Erythroblast (primary cell): ENCODE results near the gene CARD19.

Experiments used
- GATA1 ChIP-seq: IDR thresholded peaks from 2 replicates; pipeline ENCODE4 v1.6.1; 2011; ENCODE audit warnings: low read depth, mild to moderate bottlenecking, control low read depth, low read length, moderate library complexity
- POLR2A ChIP-seq: IDR thresholded peaks from 2 replicates; pipeline ENCODE4 v1.6.1; 2011; ENCODE audit warnings: mild to moderate bottlenecking, low read length

DNA sequence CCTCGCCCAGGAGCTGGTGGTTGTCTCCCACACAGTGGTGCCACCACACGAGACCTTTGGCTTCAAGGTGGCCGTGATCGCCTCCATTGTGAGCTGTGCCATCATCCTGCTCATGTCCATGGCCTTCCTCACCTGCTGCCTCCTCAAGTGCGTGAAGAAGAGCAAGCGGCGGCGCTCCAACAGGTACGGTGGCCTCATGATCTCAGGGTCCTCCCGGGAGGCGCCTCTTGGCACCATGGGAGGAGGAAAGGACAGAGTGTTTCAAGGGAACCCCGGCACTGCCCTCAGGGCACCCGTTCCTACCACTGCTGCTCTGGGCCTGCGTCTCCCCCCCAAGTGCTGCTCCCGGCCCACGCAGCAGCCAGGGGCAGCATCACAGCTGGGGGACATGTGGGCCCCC, 18.2 kb upstream of the CARD19 start:
- no peak for TF ChIP-seq POLR2A
- no peak for TF ChIP-seq GATA1
